GM12878 (cell line): ENCODE measurements around the gene TM9SF4.

Experiments used
- CEBPB ChIP-seq, 2 experiments: fragments of 150-350 bp in 1 of 2; IDR thresholded peaks; 2 replicates each; pipeline ENCODE4 v1.6.1; 2012 to 2014; ENCODE audit warnings: low read depth in 2 of 2, low read length in 2 of 2, borderline replicate concordance in 1 of 2, inconsistent platforms in 1 of 2
- CTCF ChIP-seq, 3 experiments: IDR thresholded peaks in 2 of 3; conservative IDR thresholded peaks in 1 of 3; 2 replicates each; pipeline ENCODE4 v1.5.1; 2011; ENCODE audit warnings: low read depth in 3 of 3, low read length in 3 of 3, mild to moderate bottlenecking in 3 of 3, control low read depth in 2 of 3, moderate library complexity in 2 of 3, inconsistent platforms in 1 of 3, mixed read lengths in 1 of 3; ENCODE audit not compliant: control insufficient read depth in 2 of 3, insufficient read depth in 1 of 3; ENCODE audit errors: extremely low read depth in 1 of 3
- ESRRA ChIP-seq: IDR thresholded peaks from 2 replicates; pipeline ENCODE4 v1.6.1; 2012; ENCODE audit warnings: mild to moderate bottlenecking, low read length, improper control_type of control experiment
- EZH2 ChIP-seq: IDR thresholded peaks from 2 replicates; pipeline ENCODE4 v1.6.1; 2012; ENCODE audit warnings: low read depth, mild to moderate bottlenecking, control low read depth, inconsistent platforms, low read length, borderline replicate concordance; ENCODE audit not compliant: control insufficient read depth
- HCFC1 ChIP-seq: fragments of 150-350 bp; IDR thresholded peaks from 2 replicates; pipeline ENCODE4 v1.6.1; 2014; ENCODE audit warnings: low read length
- MAX ChIP-seq: IDR thresholded peaks from 2 replicates; pipeline ENCODE4 v1.6.1; 2012; ENCODE audit warnings: low read depth, low read length, improper control_type of control experiment
- MYC ChIP-seq: IDR thresholded peaks from 2 replicates; pipeline ENCODE4 v1.6.1; 2011; ENCODE audit warnings: mild to moderate bottlenecking, low read length, moderate library complexity, inconsistent platforms; ENCODE audit not compliant: insufficient read depth, insufficient replicate concordance, insufficient read length, severe bottlenecking
- PAX8 ChIP-seq: fragments of 450-650 bp; IDR thresholded peaks from 2 replicates; pipeline ENCODE4 v1.6.1; 2017; ENCODE audit warnings: mild to moderate bottlenecking, moderate library complexity
- POLR2A ChIP-seq: IDR thresholded peaks from 2 replicates; pipeline ENCODE4 v1.6.1; 2011; ENCODE audit warnings: low read depth, mild to moderate bottlenecking, low read length
- SMC3 ChIP-seq: IDR thresholded peaks from 2 replicates; pipeline ENCODE4 v1.6.1; 2011; ENCODE audit warnings: low read length, improper control_type of control experiment, borderline replicate concordance
- USF2 ChIP-seq: IDR thresholded peaks from 2 replicates; pipeline ENCODE4 v1.6.1; 2011; ENCODE audit warnings: low read depth, low read length, improper control_type of control experiment, borderline replicate concordance
- YY1 ChIP-seq: IDR thresholded peaks from 2 replicates; pipeline ENCODE4 v1.6.1; 2011; ENCODE audit warnings: low read depth, mild to moderate bottlenecking, low read length
- ZZZ3 ChIP-seq: IDR thresholded peaks from 2 replicates; pipeline ENCODE4 v1.6.1; 2011; ENCODE audit warnings: low read depth; ENCODE audit not compliant: control insufficient read depth, insufficient read length
- TF ChIP-seq, protein P1 (sequence below): IDR thresholded peaks from 2 replicates; pipeline ENCODE4 v1.6.1; 2011; ENCODE audit warnings: low read depth, mild to moderate bottlenecking, low read length, moderate library complexity, borderline replicate concordance; ENCODE audit errors: extremely low read depth

DNA sequence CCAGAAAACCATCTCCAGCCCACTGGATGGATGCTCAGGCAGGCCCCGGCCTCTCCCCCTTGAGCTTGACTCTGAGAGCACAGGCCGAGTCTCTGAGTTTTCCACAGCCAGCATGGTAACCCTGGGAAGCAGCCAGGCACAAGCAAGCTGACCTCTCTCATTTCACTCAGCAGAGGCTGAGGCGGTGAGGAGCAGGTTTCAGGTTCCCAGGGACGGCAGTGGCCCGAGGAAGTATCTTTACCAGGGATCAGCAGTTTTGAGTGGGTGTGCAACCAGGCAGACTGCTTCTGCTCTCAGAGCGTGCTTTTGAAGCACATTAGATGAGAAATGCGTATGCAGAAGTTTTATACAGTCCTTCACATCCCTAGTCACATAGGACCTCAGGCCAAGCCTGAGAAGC is 44.8 kb upstream of the TM9SF4 start:
- no peak for TF ChIP-seq ZZZ3
- TF ChIP-seq MAX = no peak
- TF ChIP-seq CTCF (IDR thresholded peaks at IDR 0.05 in 2 of 3, conservative IDR thresholded peaks at IDR 0.05 in 1 of 3; ENCODE audit: control insufficient read depth in 2 of 3, extremely low read depth in 1 of 3, insufficient read depth in 1 of 3, low read depth in 3 of 3, low read length in 3 of 3) = no peak
- TF ChIP-seq ESRRA = no peak
- no peak for TF ChIP-seq USF2
- no peak for TF ChIP-seq YY1
- no peak for TF ChIP-seq EZH2
- TF ChIP-seq PAX8 = no peak
- TF ChIP-seq, protein P1, sequence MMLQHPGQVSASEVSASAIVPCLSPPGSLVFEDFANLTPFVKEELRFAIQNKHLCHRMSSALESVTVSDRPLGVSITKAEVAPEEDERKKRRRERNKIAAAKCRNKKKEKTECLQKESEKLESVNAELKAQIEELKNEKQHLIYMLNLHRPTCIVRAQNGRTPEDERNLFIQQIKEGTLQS = no peak
- TF ChIP-seq SMC3 = no peak
- TF ChIP-seq CEBPB (IDR thresholded peaks at IDR 0.05; ENCODE audit: borderline replicate concordance in 1 of 2, low read depth in 2 of 2, low read length in 2 of 2) = no peak
- no peak for TF ChIP-seq HCFC1
- TF ChIP-seq MYC = no peak
- no peak for TF ChIP-seq POLR2A
